ENCODE data around the gene MED1. TPM values are rescaled to one million over a fixed set of nuclear protein-coding genes. Genes with fewer than 3 reads are reported as not detected.
"Not testable (repeated sequence)": the region's sequence is repeated elsewhere in the genome, so short reads cannot be mapped to it uniquely, and the experiment has no call there.

MED1 gene
- 10 to 100 TPM; 26.4 to 27.1 TPM for total RNA-seq
- long read RNA-seq, donor 1, partial matches to known transcripts, result 0 of 5 reads
- long read RNA-seq, donor 1, other reads (novel, unspliced or antisense), result 5 of 5 reads
- long read RNA-seq, donor 2, partial matches to known transcripts, result 0 of 11 reads
- long read RNA-seq, donor 2, other reads (novel, unspliced or antisense), result 11 of 11 reads

DNA sequence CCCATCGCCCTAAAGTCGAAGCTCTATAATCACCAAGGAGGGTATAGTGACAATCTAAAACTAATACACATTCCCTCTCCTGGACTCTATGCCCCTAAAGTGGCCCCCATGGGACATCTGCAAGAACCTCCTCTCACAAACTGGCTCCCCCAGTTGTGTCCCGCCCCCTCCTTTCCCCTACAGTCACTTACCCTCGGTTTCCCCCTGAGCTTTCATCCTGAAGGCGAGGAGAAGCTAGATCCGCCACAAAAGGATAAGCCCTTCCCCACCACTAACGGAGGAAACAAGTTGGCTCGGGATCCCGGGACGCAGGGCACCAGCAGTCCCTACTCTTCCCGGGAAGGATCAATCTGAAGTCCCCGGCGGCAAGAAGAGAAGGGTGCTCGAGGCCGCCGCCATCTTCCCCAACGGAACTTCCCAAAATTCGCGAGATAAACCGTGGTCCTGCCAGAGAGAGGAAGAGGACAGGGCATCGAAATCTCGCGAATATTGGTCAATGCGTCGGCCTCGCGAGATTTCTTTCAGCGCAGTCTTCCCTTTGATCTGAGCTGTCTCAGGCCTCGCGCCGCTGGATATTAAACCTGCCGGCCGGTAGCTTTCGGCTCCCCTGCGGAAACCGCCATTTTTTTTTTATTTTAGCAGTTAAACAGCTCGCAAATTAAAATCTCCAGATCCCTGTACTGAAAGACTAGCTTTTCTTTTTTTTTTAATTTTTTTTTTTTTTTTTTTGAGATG is at the start of gene MED1:
Gene MED1 (minus strand): TSS at position 417 of the 735 bp plus-strand sequence. CDS start 201 bp downstream, at position 216.
- DNase-seq (ENCODE audit: low spot score), result peak; percentile 97
- intact Hi-C loops (cut with DNase I), result no loop called here

GRCh38 chr17:39496921-39497320 is 45.9 kb upstream of the MED1 start:
- peak; percentile 69 for DNase-seq (ENCODE audit: low spot score)
- intact Hi-C loops (cut with DNase I), result not testable (repeated sequence)

DNA sequence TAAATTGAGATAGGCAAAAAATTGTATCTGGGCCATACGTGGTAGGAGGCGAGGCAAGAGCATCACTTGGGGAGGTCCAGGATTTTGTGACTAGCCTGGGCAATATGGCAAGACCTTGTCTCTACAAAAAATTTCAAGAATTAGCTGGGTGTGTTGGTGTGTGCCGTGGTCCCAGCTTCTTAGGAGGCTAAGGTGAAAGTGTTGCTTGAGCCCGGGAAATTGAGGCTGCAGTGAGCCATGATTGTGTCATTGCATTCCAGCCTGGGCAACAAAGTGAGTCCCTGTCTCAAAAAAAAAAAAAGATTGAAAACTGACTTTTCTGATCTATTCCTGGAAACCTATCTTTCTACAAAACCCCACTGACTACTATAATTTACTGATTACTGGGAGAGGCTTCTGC is 36.9 kb upstream of the MED1 start:
- intact Hi-C loops (cut with DNase I), result no loop called here
- DNase-seq (ENCODE audit: low spot score), result no peak

- DNase-seq (ENCODE audit: low spot score); intact Hi-C loops (cut with DNase I): not testable (repeated sequence)
Observed at GRCh38 chr17:39487490-39487889, 36.4 kb upstream of the MED1 start.

DNA sequence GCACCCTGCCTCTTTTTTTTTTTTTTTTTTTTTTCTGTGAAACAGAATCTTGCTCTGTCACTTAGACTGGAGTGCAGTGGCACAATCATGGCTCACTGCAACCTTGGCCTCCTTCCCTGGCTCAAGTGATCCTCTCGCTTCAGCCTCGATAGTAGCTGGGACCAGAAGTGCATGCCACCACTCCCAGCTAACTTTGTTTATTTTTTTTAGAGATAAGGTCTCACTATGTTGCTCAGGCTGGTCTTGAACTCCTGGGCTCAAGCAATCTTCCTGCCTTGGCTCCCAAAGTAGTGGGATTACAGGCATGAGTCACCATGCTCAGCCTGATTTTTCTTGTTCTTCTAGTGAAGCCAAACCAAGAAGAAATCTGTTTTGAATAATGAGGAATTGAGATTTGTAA is 35.2 kb upstream of the MED1 start:
- intact Hi-C loops (cut with DNase I), result no loop called here
- no peak for DNase-seq (ENCODE audit: low spot score)

DNA sequence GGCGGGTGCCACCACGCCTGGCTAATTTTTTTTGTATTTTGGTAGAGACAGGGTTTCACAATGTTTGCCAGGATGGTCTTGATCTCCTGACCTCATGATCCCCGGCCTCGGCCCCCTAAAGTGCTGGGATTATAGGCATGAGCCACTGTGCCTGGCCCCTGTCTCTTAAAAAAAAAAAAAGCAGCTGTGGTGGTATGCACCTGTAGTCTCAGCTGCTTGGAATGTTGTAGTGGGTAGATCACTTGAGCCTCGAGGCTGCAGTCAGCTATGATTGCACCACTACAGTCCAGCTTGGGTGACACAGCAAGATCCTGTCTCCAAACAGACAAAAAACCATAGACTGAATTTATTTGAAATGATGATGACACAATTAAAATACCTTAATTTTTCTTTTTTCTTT is 34.5 kb upstream of the MED1 start:
- intact Hi-C loops (cut with DNase I), result no loop called here
- DNase-seq (ENCODE audit: low spot score), result no peak

GRCh38 chr17:39484178-39484577 is 33.1 kb upstream of the MED1 start:
- no peak for DNase-seq (ENCODE audit: low spot score)
- intact Hi-C loops (cut with DNase I), result no loop called here

- no peak for DNase-seq (ENCODE audit: low spot score)
- intact Hi-C loops (cut with DNase I), result no loop called here
Observed at GRCh38 chr17:39483506-39483905, 32.4 kb upstream of the MED1 start.

DNA sequence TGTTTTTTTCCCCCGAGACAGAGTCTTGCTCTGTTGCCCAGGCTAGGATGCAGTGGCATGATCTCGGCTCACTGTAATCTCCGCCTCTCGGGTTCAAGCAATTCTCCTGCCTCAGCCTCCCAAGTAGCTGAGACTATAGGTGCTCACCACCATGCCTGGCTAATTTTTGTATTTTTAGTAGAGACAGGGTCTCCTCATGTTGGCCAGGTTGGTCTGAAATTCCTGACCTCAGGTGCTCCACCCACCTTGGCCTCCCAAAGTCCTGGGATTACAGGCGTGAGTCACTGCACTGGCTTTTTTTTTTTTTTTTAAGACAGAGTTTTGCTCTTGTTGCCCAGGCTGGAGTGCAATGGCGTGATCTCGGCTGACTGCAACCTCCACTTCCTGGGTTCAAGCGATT is 28.6 kb upstream of the MED1 start:
- DNase-seq (ENCODE audit: low spot score); intact Hi-C loops (cut with DNase I): not testable (repeated sequence)

- DNase-seq (ENCODE audit: low spot score), result peak; percentile 13
- intact Hi-C loops (cut with DNase I), result no loop called here
Observed at GRCh38 chr17:39473310-39473709, 22.2 kb upstream of the MED1 start.

GRCh38 chr17:39468610-39469009 is 17.5 kb upstream of the MED1 start:
- peak; percentile 18 for DNase-seq (ENCODE audit: low spot score)
- intact Hi-C loops (cut with DNase I), result not testable (repeated sequence)

DNA sequence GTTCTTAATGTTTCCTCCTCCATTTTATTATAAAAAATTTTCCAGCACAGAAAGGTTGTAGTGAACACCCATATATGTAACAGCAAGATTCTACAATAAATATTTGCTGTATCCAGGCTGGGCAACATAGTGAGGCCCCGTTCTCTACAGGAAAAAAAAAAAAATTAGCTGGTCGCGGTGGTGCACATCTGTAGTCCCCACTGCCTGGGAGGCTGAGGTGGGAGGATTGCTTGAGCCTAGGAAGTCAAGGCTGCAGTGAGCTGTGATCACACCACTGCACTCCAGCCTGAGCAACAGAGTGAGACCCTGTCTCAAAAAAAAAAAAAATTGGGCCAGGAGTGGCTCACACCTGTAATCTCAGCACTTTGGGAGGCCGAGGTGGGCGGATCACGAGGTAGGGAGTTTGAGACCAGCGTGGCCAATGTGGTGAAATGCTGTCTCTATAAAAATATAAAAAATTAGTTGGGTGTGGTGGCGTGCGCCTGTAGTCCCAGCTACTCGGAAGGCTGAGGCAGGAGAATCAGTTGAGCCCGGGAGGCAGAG is 13.6 kb upstream of the MED1 start:
- DNase-seq (ENCODE audit: low spot score); intact Hi-C loops (cut with DNase I): not testable (repeated sequence)

DNA sequence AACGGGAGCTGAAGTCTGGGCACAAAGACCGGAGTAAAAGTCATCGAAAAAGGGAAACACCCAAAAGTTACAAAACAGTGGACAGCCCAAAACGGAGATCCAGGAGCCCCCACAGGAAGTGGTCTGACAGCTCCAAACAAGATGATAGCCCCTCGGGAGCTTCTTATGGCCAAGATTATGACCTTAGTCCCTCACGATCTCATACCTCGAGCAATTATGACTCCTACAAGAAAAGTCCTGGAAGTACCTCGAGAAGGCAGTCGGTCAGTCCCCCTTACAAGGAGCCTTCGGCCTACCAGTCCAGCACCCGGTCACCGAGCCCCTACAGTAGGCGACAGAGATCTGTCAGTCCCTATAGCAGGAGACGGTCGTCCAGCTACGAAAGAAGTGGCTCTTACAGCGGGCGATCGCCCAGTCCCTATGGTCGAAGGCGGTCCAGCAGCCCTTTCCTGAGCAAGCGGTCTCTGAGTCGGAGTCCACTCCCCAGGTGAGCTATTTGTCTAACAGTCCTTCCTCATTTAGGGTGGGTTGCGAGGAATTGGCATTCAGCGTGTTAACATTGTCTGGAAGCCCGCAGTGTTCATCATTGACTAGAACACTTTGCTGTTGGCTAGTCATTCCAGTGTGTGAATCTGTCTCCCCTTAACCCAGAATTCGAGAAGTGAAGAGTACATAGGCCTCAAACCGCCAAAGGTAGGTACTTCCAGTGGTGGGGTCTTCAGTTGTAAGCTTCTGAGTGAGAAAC is 11.7 kb upstream of the MED1 start:
- peak; percentile 74 for DNase-seq (ENCODE audit: low spot score)
- intact Hi-C loops (cut with DNase I), result no loop called here

DNA sequence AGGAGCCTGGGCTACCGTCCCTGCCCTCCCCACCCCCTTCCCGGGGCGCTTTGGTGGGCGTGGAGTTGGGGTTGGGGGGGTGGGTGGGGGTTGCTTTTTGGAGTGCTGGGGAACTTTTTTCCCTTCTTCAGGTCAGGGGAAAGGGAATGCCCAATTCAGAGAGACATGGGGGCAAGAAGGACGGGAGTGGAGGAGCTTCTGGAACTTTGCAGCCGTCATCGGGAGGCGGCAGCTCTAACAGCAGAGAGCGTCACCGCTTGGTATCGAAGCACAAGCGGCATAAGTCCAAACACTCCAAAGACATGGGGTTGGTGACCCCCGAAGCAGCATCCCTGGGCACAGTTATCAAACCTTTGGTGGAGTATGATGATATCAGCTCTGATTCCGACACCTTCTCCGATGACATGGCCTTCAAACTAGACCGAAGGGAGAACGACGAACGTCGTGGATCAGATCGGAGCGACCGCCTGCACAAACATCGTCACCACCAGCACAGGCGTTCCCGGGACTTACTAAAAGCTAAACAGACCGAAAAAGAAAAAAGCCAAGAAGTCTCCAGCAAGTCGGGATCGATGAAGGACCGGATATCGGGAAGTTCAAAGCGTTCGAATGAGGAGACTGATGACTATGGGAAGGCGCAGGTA is 11.0 kb upstream of the MED1 start:
- intact Hi-C loops (cut with DNase I), result no loop called here
- peak; percentile 74 for DNase-seq (ENCODE audit: low spot score)

DNA sequence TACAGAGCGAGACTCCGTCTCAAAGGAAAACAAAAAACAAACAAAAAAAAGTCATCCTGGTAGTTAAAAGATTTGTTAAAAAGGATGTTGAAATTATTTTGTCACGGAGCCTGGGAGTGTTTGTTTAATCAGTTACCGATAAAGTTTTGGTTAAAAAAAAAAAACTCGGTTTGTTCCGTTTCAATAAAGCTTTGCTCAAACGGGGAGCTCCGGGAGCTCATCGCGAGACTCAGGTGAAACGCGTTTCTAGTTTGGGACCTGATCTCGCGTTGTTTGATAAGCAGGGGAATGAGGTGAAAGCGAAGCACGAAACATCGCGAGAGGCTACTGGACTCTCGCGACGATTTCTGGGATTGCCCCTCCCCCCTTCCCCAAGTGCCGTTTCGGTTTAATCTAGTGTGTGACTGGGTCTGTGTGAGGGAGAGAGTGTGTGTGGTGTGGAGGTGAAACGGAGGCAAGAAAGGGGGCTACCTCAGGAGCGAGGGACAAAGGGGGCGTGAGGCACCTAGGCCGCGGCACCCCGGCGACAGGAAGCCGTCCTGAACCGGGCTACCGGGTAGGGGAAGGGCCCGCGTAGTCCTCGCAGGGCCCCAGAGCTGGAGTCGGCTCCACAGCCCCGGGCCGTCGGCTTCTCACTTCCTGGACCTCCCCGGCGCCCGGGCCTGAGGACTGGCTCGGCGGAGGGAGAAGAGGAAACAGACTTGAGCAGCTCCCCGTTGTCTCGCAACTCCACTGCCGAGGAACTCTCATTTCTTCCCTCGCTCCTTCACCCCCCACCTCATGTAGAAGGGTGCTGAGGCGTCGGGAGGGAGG is 10.3 kb upstream of the MED1 start, which contains the start of gene CDK12:
Gene CDK12 (plus strand): TSS at position 374 of the 813 bp plus-strand sequence. CDS start 586 bp downstream, outside the sequence.
- intact Hi-C loops (cut with DNase I), result no loop called here
- DNase-seq (ENCODE audit: low spot score), result peak; percentile 98

DNA sequence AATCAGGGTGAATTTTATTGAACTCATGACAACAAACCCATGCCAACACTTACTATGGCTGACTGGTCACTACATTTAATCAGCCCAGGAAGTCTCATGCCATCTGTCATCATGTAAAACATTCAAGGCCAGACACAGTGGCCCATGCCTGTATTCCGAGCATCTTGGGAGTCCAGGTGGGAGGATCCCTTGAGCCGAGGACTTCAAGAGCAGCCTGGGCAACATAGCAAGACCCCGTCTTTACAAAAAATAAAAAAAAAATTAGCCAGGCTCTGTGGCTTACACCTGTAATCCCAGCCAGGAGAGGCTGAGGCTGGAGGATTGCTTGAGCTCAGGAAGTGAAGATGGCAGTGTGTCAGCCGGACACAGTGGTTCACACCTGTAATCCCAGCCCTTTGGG is 4.9 kb upstream of the MED1 start:
- peak; percentile 35 for DNase-seq (ENCODE audit: low spot score)
- intact Hi-C loops (cut with DNase I), result no loop called here

GRCh38 chr17:39450051-39450450 is 1.0 kb downstream of the MED1 start:
- peak; percentile 55 for DNase-seq (ENCODE audit: low spot score)
- intact Hi-C loops (cut with DNase I), result no loop called here

DNA sequence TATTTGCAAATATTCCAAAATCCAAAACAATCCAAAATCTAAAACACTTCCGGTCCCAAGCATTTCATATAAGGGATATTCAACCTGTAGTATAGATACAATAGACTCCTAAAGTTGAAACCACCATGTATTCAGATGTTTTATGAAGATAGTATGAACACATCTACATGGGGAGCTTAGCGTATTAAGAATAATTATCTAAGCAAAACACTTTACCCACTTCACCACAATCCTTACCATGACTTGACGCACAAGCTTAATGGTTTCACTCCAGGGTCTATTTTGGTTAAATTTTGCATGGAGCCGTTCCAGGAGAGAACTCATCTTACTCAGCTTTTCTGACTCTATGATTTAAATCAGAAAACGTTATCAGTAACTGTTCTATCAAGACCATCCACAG is 3.5 kb downstream of the MED1 start:
- intact Hi-C loops (cut with DNase I), result no loop called here
- no peak for DNase-seq (ENCODE audit: low spot score)

DNA sequence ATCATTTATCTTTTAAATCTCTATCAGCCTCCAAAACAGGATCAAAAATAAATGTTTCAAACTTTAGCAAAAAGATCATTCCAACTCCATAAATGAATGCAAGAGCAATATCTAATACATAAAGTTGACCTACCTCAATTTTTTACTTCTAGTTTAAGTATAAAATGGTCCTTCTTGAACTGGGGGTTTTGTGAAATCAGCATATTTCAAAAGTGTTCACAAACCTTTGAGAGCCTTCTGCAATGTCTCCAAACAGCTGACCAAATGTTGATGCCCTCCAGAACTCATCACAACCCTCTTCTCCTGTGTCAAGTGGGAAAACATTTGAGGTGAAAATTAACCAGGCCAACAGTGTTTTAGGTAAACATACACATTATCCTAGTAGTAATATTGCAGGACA is 7.7 kb downstream of the MED1 start:
- intact Hi-C loops (cut with DNase I), result no loop called here
- DNase-seq (ENCODE audit: low spot score), result no peak

Measured in posterior vena cava (tissue), 2 donors.